ENCODE measurements around the gene RAD50.
"Not testable (repeated sequence)": the region's sequence is repeated elsewhere in the genome, so short reads cannot be mapped to it uniquely, and the experiment has no call there.

Gene RAD50

DNA sequence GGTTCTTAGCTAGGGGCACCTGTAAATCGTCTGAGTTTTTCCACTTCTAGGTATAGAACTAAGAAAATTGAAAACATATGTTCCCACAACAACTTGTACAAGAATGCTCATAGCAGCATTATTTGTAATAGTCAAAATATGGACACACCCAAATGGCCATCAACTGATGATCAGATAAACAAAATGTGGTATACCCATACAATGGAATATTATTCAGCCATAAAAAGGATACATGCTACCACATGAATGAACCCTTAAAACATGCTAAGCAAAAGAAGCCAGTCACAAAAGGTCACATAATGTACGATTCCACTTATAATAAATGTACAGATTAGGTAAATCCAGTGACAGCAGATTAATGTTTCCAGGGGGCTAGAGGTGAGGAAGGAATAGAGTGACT, 55.2 kb downstream of the RAD50 start:
- DNase-seq (ENCODE audit: low read depth), result no peak
- H3K4me3 ChIP-seq (ENCODE audit: low read length), result no peak overlapping the region
- TF ChIP-seq, protein P1, sequence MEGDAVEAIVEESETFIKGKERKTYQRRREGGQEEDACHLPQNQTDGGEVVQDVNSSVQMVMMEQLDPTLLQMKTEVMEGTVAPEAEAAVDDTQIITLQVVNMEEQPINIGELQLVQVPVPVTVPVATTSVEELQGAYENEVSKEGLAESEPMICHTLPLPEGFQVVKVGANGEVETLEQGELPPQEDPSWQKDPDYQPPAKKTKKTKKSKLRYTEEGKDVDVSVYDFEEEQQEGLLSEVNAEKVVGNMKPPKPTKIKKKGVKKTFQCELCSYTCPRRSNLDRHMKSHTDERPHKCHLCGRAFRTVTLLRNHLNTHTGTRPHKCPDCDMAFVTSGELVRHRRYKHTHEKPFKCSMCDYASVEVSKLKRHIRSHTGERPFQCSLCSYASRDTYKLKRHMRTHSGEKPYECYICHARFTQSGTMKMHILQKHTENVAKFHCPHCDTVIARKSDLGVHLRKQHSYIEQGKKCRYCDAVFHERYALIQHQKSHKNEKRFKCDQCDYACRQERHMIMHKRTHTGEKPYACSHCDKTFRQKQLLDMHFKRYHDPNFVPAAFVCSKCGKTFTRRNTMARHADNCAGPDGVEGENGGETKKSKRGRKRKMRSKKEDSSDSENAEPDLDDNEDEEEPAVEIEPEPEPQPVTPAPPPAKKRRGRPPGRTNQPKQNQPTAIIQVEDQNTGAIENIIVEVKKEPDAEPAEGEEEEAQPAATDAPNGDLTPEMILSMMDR (IDR thresholded peaks at IDR 0.05; ENCODE audit: insufficient read depth, low read depth, low read length, missing control alignments), result no peak

DNA sequence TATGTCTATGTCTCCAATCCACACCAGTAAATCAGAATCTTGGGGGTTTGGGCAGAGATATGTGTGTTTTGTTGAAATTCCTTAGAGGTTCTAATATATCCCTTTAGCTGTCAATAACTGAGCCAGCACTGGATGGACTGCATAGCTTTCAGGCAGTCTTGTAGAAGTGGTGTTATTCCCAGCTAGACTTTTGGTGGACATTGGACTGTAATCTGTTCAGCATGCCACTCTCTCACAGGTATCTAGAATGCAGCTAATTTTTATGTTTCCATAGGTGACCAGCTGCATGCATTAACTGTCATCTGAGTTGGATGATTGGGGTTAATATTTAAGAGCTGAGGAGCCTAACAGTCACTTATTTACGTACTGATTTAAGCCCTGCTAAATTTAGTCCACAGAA, 56.1 kb downstream of the RAD50 start:
- H3K4me3 ChIP-seq (ENCODE audit: low read length), result no peak overlapping the region
- DNase-seq (ENCODE audit: low read depth), result no peak
- TF ChIP-seq, protein P1 (IDR thresholded peaks at IDR 0.05; ENCODE audit: insufficient read depth, low read depth, low read length, missing control alignments), result no peak

DNA sequence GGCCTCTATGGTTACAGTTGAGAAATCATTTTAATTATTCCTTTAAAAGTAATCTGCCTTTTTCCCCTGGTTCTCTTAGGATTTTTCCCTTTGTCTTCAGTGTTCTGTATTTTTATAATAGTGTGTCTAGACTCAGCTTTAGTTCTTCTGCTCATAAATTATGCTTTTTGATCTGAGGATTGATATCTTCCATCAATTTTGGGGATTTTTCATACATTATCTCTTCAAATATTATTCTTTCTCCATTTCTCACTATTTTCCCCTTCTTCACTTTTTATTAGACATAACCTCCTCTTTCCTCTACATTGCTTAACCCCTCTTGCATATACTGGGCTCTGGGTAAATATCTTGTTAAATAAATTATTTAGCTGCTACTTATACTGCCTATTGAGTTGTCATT, 64.9 kb downstream of the RAD50 start:
- DNase-seq (ENCODE audit: low read depth), result no peak

DNA sequence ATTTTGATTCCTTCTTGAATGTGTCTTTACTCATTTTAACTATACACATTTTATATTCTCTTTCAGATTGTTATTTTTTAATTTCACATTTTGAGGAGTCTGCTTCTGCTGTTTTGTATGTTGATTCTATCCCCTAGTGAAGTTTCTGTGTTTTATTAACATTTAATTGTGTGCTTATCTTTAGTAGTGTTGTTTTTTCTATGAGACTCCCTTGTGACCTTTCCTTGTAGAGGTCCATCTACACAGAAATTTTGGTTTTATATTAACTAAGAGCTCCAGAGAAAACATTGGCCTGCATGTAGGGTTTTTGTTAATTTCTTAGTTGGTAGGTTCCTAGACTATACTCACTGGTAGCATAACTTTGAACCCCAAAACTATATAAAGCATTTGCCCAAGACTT, 65.8 kb downstream of the RAD50 start:
- DNase-seq (ENCODE audit: low read depth), result no peak
- TF ChIP-seq, protein P1 (IDR thresholded peaks at IDR 0.05; ENCODE audit: insufficient read depth, low read depth, low read length, missing control alignments), result no peak
- H3K4me3 ChIP-seq (ENCODE audit: low read length), result no peak overlapping the region

More for the DNA sequence above, 64.9 kb downstream of the RAD50 start:
- no peak overlapping the region for H3K4me3 ChIP-seq (ENCODE audit: low read length)
- TF ChIP-seq, protein P1 (IDR thresholded peaks at IDR 0.05; ENCODE audit: insufficient read depth, low read depth, low read length, missing control alignments), result no peak

DNA sequence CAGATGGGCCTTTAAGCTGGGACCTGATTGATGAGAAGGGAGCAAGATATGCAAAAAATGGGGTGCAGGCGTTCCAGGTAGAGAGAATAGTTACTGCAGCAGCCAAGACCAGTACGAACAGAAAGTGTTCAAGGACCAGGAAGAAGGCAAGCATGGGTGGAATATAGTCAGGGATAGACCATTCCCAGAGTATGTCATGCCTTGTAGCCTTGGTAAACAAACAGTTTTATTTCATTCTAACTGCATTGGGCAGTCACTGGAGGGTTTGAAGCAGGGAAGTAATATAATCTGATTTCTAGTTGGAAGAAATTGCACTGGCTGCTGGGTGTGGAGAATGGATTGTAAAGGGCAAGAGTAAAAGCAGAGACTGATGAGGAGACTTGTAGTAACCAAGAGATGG, 70.7 kb downstream of the RAD50 start:
- H3K4me3 ChIP-seq (ENCODE audit: low read length), result no peak overlapping the region
- TF ChIP-seq, protein P1 (IDR thresholded peaks at IDR 0.05; ENCODE audit: insufficient read depth, low read depth, low read length, missing control alignments), result no peak
- DNase-seq (ENCODE audit: low read depth), result no peak

DNA sequence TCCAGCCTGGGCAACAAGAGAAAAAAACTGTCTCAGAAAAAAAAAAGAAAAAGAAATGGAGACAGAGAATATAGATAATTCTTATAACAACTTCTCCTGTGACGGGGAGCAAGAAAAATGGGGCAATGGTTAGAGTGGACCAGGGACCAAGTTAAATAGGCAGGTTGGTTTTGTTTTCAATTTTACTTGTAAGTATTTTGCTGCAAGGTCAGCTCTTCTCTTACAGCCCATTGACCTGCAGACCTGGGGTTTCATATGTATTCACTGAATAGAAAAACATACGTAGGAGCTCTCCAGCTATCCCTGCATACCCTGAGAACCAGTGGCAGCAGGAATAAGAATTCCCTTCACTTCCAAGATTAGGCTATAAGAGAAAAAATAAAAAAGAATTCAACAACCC, 72.0 kb downstream of the RAD50 start:
- H3K4me3 ChIP-seq (ENCODE audit: low read length), result no peak overlapping the region
- DNase-seq (ENCODE audit: low read depth), result no peak
- TF ChIP-seq, protein P1 (IDR thresholded peaks at IDR 0.05; ENCODE audit: insufficient read depth, low read depth, low read length, missing control alignments), result no peak

DNA sequence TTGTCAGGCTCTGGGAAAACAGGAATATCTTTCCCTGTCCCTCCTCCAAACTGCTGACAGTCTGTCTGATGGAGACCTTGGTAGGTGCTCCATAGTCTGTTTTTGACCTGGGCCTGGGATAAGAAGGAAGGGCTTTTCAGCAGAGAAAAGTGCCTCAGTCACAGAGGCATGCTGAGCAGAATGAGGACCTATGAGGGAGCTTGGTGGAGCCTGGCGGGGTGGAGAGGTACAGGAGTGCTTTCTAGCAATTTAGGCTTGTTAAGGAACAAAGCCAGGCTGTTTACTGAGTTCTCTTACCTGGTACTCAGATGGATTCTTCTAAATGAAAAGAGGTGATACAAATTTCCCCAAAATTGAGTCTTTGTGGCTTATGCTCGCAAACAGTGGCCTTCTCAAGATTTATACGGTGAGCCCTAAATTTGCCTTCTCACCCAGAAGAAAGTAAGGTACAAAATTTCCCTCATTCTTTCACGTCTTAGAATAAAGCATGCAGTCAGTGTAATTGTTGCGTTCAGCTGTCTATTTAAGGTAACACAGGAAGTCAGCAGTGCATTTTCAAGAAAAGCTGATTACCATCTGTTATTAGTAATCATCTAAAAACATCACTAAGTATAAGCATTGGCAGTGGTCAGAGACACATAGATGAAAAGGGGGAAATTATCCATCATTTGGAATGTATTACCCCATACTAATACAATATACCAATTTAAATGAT, 72.6 kb downstream of the RAD50 start:
- no peak for DNase-seq (ENCODE audit: low read depth)
- TF ChIP-seq, protein P1 (IDR thresholded peaks at IDR 0.05; ENCODE audit: insufficient read depth, low read depth, low read length, missing control alignments), result no peak
- no peak overlapping the region for H3K4me3 ChIP-seq (ENCODE audit: low read length)

DNA sequence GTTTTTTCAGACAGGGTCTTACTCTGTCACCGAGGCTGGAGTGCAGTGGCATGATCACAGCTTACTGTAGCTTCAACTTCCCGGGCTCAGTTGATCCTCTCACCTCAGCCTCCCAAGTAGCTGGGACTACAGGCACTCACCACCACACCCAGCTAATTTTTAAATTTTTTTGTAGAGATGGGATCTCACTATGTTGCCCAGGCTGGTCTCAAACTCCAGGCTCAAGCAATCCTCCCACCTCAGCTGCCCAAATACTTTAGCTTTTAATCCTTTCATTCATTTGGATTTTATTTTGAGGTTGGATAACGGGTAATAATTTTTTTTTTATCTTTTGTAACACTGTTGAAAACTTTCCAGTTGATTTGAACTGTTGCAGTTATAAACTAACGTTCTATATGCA, 76.8 kb downstream of the RAD50 start:
- not testable (repeated sequence) for DNase-seq (ENCODE audit: low read depth); H3K4me3 ChIP-seq (ENCODE audit: low read length)

All from epithelial cell of esophagus (primary cell).